Body of pancreas (tissue), 4 donors: ENCODE data around the gene SLFN12L.

ENCODE experiments used
- CTCF ChIP-seq, 7 experiments: fragments of 450-650 bp in 4 of 7; fragments of 200-600 bp in 3 of 7; sonication (generic) in 3 of 7; IDR thresholded peaks; one replicate each; pipeline ENCODE4 v1.5.1; 2016 to 2019; ENCODE audit warnings: antibody characterized with exemption in 7 of 7
- POLR2A ChIP-seq, 3 donors: fragments of 450-650 bp; IDR thresholded peaks; one replicate each; pipeline ENCODE4 v1.6.1; 2016; ENCODE audit warnings: antibody characterized with exemption in 3 of 3, mild to moderate bottlenecking in 2 of 3

GRCh38 chr17:35519906-35520442 is 17.5 kb downstream of the SLFN12L start:
- no peak for TF ChIP-seq POLR2A (IDR thresholded peaks at IDR 0.05)
- TF ChIP-seq CTCF (IDR thresholded peaks at IDR 0.05), result no peak
